ENCODE data around the gene GP2. TPM values are rescaled to one million over a fixed set of nuclear protein-coding genes. Genes with fewer than 3 reads are reported as not detected.

GP2 gene
- total RNA-seq, 3 donors from 2014 or later: 1.3 to 1.9 TPM; not detected in 1

- H3K27me3 ChIP-seq: peaks cover 0 to 6% of the 10 kb centered on the region in 2 donors
- H3K27ac ChIP-seq: no peak overlapping the region
- H3K4me3 ChIP-seq: no peak overlapping the region
- no peak for DNase-seq (ENCODE audit: low spot score in 2 of 2)
- H3K36me3 ChIP-seq: no peaks in the 10 kb centered on the region
- intact Hi-C loops (cut with DNase I; ENCODE audit: low total_unique reads): no loop called here
- TF ChIP-seq POLR2AphosphoS5 (IDR thresholded peaks at IDR 0.05) (no peak), POLR2A (IDR thresholded peaks at IDR 0.05) (no peak), CTCF (IDR thresholded peaks at IDR 0.05) (no peak)
- no peaks in the 10 kb centered on the region for H3K4me1 ChIP-seq
- no peaks in the 10 kb centered on the region for H3K9me3 ChIP-seq
Measured at GRCh38 chr16:20320592-20320991, 6.7 kb downstream of the GP2 start.

- no peaks in the 10 kb centered on the region for H3K9me3 ChIP-seq
Measured at GRCh38 chr16:20320178-20320577, 7.1 kb downstream of the GP2 start.

DNA sequence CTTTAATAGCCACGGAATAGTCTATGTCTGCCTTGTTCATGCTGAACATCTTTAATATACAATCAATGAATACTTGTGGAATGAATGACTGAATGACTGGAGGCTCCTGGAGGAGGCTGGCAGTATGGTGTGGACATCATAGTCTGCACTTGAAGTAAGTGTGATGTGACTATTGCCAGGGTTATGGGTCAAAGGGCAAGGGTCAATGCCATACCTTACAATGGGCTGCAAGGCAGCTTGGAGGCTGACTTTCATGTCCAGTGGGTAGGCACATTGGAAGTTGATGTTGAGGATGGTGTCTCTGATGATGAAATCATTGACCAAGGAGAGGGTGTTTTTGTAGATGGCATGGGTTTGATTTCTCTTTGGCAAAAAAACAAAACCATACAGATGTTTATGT lies 7.9 kb downstream of the GP2 start:
- H3K27ac ChIP-seq: no peak overlapping the region
- H3K4me1 ChIP-seq: no peaks in the 10 kb centered on the region
- no peak for TF ChIP-seq CTCF (IDR thresholded peaks at IDR 0.05)
- TF ChIP-seq POLR2A (IDR thresholded peaks at IDR 0.05): no peak
- no peak for TF ChIP-seq POLR2AphosphoS5 (IDR thresholded peaks at IDR 0.05)
- H3K4me3 ChIP-seq: no peak overlapping the region
- peaks cover 0 to 6% of the 10 kb centered on the region in 2 donors for H3K27me3 ChIP-seq
- DNase-seq (ENCODE audit: low spot score in 2 of 2): no peak
- H3K9me3 ChIP-seq: no peaks in the 10 kb centered on the region
- intact Hi-C loops (cut with DNase I; ENCODE audit: low total_unique reads): no loop called here
- H3K36me3 ChIP-seq: no peaks in the 10 kb centered on the region

More at GRCh38 chr16:20320178-20320577, 7.1 kb downstream of the GP2 start:
- Histone ChIP-seq H3K27ac (no peak overlapping the region), H3K4me3 (no peak overlapping the region), H3K27me3 (peaks cover 0 to 6% of the 10 kb centered on the region in 2 donors), H3K36me3 (no peaks in the 10 kb centered on the region), H3K4me1 (no peaks in the 10 kb centered on the region)
- DNase-seq (ENCODE audit: low spot score in 2 of 2): no peak
- intact Hi-C loops (cut with DNase I; ENCODE audit: low total_unique reads): no loop called here
- no peak for TF ChIP-seq POLR2AphosphoS5 (IDR thresholded peaks at IDR 0.05)
- TF ChIP-seq POLR2A (IDR thresholded peaks at IDR 0.05): no peak
- no peak for TF ChIP-seq CTCF (IDR thresholded peaks at IDR 0.05)

DNA sequence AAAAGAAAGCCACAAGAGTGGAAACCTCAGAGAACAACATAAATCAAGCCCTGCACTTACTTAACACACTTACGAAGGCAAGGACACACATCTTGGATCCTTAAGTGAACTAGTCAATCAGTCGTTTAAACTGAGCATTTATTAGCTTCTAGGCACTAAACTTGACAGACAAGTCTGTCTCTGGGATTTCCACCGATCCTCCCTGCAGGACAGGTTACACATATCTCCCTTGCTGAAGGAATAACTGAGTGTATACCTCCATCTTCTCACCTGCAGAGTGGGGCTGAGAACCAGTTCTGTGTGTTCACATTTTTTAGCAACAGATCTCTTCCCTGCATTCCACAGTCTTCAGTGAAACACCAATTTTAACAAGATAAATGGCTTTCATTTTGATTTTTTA lies 8.9 kb downstream of the GP2 start:
- H3K36me3 ChIP-seq: no peaks in the 10 kb centered on the region
- no peak overlapping the region for H3K4me3 ChIP-seq
- no peak overlapping the region for H3K27ac ChIP-seq
- no peak for DNase-seq (ENCODE audit: low spot score in 2 of 2)
- H3K9me3 ChIP-seq: no peaks in the 10 kb centered on the region
- intact Hi-C loops (cut with DNase I; ENCODE audit: low total_unique reads): no loop called here
- peaks cover 0 to under 1% of the 10 kb centered on the region in 2 donors for H3K27me3 ChIP-seq
- no peak for TF ChIP-seq POLR2A (IDR thresholded peaks at IDR 0.05)
- TF ChIP-seq CTCF (IDR thresholded peaks at IDR 0.05): no peak
- TF ChIP-seq POLR2AphosphoS5 (IDR thresholded peaks at IDR 0.05): no peak
- no peaks in the 10 kb centered on the region for H3K4me1 ChIP-seq

DNA sequence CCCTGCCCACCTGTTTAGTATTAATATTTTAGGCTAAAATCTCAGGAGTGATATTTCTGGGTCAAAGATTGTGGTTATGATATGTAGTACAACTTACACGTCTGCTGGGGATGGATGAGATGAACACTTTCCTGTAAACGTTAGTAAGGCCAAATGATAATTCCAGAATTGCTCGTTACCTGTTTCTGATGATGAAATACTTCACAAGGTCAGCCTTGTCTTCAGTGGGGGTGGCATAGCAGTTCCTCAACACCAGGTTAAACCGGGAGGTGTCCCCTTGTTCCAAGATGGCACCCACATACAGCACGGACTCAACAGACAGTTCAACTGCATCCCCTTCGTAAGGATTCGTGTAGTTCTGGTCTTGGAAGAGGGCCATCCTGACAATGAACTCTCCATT lies 9.3 kb downstream of the GP2 start:
- intact Hi-C loops (cut with DNase I; ENCODE audit: low total_unique reads): no loop called here
- Histone ChIP-seq H3K4me3 (no peak overlapping the region), H3K9me3 (no peaks in the 10 kb centered on the region), H3K27ac (no peak overlapping the region), H3K4me1 (no peaks in the 10 kb centered on the region), H3K36me3 (no peaks in the 10 kb centered on the region), H3K27me3 (no peaks in the 10 kb centered on the region)
- TF ChIP-seq CTCF (IDR thresholded peaks at IDR 0.05) (no peak), POLR2AphosphoS5 (IDR thresholded peaks at IDR 0.05) (no peak), POLR2A (IDR thresholded peaks at IDR 0.05) (no peak)
- no peak for DNase-seq (ENCODE audit: low spot score in 2 of 2)
